ENCODE results near the gene SDC1. TPM values are rescaled to one million over a fixed set of nuclear protein-coding genes. Genes with fewer than 3 reads are reported as not detected.

The SDC1 gene
- total RNA-seq, 1 donor from 2014 or later = 3.6 TPM

DNA sequence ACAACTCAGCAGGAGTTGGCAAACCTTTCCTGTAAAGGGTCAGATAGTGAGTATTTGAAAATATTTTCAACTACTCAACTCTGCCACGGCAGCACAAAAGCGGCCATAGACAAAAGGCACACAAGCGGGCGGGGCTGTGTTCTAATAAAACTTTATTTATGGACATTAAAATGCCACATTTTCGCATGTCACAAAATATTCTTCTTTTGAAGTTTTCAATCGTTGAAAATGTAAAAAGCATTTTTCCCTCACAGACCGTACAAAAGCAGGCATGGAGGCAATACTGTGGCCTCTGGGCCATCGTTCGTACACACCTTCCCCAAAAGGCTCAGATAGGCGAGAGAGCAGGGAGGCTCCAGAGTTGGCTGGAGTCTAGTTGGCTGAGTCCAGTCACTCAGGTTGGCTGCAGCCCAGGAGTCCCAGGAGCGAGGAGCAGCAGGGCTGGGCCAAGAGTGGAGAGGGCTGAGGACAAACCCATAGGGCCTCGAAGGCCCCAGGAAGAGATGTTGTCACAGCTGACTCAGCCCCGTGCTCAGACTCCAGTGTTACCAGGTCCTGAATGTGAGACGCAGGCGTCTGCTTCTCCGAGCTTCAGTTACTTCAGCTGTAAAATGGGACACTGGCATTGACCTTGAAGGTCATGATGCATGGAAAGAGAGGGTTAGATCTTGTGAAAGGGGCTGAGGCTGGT lies 42.5 kb downstream of the SDC1 start:
- H3K4me3 Mint-ChIP-seq (ENCODE audit: unreplicated experiment) = no peak overlapping the region
- peaks cover 9% of the 10 kb centered on the region for H3K4me1 Mint-ChIP-seq (ENCODE audit: unreplicated experiment)
- peaks cover 6% of the 10 kb centered on the region for H3K27me3 Mint-ChIP-seq (ENCODE audit: unreplicated experiment)
- TF ChIP-seq, protein P1, sequence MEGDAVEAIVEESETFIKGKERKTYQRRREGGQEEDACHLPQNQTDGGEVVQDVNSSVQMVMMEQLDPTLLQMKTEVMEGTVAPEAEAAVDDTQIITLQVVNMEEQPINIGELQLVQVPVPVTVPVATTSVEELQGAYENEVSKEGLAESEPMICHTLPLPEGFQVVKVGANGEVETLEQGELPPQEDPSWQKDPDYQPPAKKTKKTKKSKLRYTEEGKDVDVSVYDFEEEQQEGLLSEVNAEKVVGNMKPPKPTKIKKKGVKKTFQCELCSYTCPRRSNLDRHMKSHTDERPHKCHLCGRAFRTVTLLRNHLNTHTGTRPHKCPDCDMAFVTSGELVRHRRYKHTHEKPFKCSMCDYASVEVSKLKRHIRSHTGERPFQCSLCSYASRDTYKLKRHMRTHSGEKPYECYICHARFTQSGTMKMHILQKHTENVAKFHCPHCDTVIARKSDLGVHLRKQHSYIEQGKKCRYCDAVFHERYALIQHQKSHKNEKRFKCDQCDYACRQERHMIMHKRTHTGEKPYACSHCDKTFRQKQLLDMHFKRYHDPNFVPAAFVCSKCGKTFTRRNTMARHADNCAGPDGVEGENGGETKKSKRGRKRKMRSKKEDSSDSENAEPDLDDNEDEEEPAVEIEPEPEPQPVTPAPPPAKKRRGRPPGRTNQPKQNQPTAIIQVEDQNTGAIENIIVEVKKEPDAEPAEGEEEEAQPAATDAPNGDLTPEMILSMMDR (IDR thresholded peaks at IDR 0.05; ENCODE audit: unreplicated experiment) = no peak
- no peak overlapping the region for H3K27ac Mint-ChIP-seq (ENCODE audit: unreplicated experiment)
- no peaks in the 10 kb centered on the region for H3K36me3 Mint-ChIP-seq (ENCODE audit: low read depth, unreplicated experiment)
- no peaks in the 10 kb centered on the region for H3K9me3 Mint-ChIP-seq (ENCODE audit: unreplicated experiment)
- no peak for DNase-seq (ENCODE audit: low spot score)

GRCh38 chr2:20181761-20182160 lies 43.2 kb downstream of the SDC1 start:
- TF ChIP-seq, protein P1 (IDR thresholded peaks at IDR 0.05; ENCODE audit: unreplicated experiment) = no peak
- Mint-ChIP-seq H3K27me3 (ENCODE audit: unreplicated experiment) (peaks cover 6% of the 10 kb centered on the region), H3K36me3 (ENCODE audit: low read depth, unreplicated experiment) (no peaks in the 10 kb centered on the region), H3K9me3 (ENCODE audit: unreplicated experiment) (no peaks in the 10 kb centered on the region), H3K27ac (ENCODE audit: unreplicated experiment) (no peak overlapping the region), H3K4me3 (ENCODE audit: unreplicated experiment) (no peak overlapping the region), H3K4me1 (ENCODE audit: unreplicated experiment) (peaks cover 9% of the 10 kb centered on the region)
- DNase-seq (ENCODE audit: low spot score) = no peak

DNA sequence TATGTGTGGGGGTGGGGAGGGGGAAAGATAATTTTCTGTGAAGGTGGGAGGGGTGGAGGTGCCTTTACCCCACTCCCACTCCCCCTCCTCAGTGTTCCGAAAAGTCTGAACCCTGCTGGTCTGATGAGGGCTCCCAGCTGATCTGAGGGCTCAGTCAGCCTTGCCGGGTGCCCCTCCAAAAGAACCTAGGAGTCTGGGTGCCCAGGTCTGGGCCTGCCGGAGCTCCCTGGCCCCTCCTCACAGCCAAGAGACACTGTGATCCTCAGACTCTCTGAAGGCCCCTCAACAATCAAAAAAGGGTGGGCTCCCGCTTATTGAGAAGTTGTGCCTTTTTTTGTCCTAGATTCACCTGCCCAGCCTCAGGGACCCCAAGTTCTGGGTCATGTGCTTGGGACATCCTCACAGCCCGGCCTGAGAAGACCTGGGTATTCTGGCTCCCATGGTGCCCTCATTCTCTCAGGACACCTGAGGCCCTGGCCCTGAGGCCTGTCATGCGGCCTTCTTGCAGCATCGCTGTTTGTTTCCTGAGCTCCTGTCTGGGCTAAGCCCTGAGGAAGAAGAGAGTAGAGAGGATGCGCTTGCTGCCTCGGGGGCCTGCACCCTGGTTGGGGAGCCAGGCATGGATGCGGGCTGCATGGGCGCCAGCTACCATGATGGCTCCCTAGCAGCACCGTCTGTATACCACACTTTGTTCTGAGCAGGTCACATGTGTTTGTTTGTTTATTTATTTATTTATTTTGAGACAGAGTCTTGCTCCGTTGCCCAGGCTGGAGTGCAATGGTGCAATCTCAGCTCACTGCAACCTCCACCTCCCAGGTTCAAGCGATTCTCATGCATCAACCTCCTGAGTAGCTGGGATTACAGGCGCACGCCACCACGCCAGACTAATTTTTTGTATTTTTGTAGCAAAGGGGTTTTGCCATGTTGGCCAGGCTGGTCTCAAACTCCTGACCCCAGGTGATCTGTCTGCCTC lies 44.0 kb downstream of the SDC1 start:
- DNase-seq (ENCODE audit: low spot score) = no peak
- no peaks in the 10 kb centered on the region for H3K9me3 Mint-ChIP-seq (ENCODE audit: unreplicated experiment)
- no peaks in the 10 kb centered on the region for H3K36me3 Mint-ChIP-seq (ENCODE audit: low read depth, unreplicated experiment)
- H3K4me3 Mint-ChIP-seq (ENCODE audit: unreplicated experiment) = no peak overlapping the region
- H3K27me3 Mint-ChIP-seq (ENCODE audit: unreplicated experiment) = peaks cover 6% of the 10 kb centered on the region
- H3K27ac Mint-ChIP-seq (ENCODE audit: unreplicated experiment) = no peak overlapping the region
- TF ChIP-seq, protein P1 (IDR thresholded peaks at IDR 0.05; ENCODE audit: unreplicated experiment) = no peak
- peaks cover 9% of the 10 kb centered on the region for H3K4me1 Mint-ChIP-seq (ENCODE audit: unreplicated experiment)

DNA sequence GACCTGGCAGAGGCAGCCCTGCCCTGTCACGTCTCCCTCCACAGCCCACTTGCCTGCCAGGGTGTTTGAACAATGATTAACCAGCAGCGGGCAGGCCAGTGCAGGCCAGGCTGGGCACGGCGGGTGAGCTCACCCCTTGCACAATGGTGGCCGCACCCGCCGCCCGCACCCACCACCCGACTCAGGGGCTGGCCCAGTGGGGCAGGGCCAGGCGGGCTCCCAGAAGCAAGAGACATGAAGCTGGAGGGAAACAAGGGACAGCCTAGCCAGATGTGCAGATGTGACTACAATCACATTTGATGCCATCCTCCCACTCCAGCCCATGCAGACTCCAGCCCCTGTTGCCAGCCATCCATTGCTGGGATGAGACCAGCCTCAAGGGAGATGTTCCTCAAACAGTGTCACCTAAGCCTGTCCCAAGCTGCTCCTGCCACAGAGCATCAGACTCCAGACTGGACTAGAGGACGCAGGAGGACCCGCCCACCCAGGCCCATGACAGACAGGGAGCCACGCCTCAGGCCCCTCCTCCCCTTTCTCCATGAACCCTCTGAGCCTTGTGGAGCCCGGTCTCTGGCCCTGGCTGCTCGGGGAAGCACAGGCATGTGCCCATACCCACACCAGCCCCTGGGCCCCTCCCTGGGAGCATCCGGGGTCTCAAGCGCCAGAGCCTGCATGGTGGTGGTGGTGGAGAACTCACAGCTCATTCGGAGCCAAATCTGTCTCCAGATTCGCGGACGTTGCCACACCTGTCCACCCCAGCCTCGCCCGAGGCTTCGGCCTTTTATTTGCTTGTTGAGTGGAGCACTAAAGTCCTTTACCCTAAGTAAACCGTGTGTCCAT lies 45.0 kb downstream of the SDC1 start:
- Mint-ChIP-seq H3K27ac (ENCODE audit: unreplicated experiment) (no peak overlapping the region), H3K36me3 (ENCODE audit: low read depth, unreplicated experiment) (no peaks in the 10 kb centered on the region), H3K4me3 (ENCODE audit: unreplicated experiment) (no peak overlapping the region), H3K4me1 (ENCODE audit: unreplicated experiment) (peaks cover 5% of the 10 kb centered on the region), H3K27me3 (ENCODE audit: unreplicated experiment) (peaks cover 4% of the 10 kb centered on the region), H3K9me3 (ENCODE audit: unreplicated experiment) (no peaks in the 10 kb centered on the region)
- DNase-seq (ENCODE audit: low spot score) = no peak
- TF ChIP-seq, protein P1 (IDR thresholded peaks at IDR 0.05; ENCODE audit: unreplicated experiment) = no peak

Data from endothelial cell (in vitro differentiated cells).